ACHN (cell line): ENCODE results near the gene CNTFR.

Experiments used
- DNase-seq: peaks from one replicate; pipeline ENCODE4 v3.0.0-alpha.2; 2015
- in situ Hi-C: cut with HindIII; loops from 2 replicates; pipeline ENCODE4 v1.10.0; 2017; ENCODE audit warnings: low sequenced_read_pairs, low pct_ligation_motif_present, low pct_unique_long_range_greater_than_20kb

CNTFR gene

GRCh38 chr9:34562135-34562745, 27.3 kb downstream of the CNTFR start:
- no peak for DNase-seq
- in situ Hi-C loops: no loop called here

- in situ Hi-C loops: no loop called here
- no peak for DNase-seq
Measured at GRCh38 chr9:34560599-34561214, 28.8 kb downstream of the CNTFR start.

GRCh38 chr9:34559624-34560455, 29.7 kb downstream of the CNTFR start:
- no peak for DNase-seq
- in situ Hi-C loops: no loop called here

GRCh38 chr9:34558919-34559623, 30.5 kb downstream of the CNTFR start:
- DNase-seq: no peak
- in situ Hi-C loops: no loop called here

GRCh38 chr9:34558364-34558763, 31.2 kb downstream of the CNTFR start:
- in situ Hi-C loops: no loop called here
- no peak for DNase-seq

GRCh38 chr9:34557426-34558321, 31.9 kb downstream of the CNTFR start:
- in situ Hi-C loops: no loop called here
- DNase-seq: no peak

- no peak for DNase-seq
- in situ Hi-C loops: no loop called here
Measured at GRCh38 chr9:34556949-34557348, 32.6 kb downstream of the CNTFR start.

- in situ Hi-C loops: no loop called here
Measured at GRCh38 chr9:34555936-34556525, 33.5 kb downstream of the CNTFR start.

GRCh38 chr9:34555500-34555899, 34.0 kb downstream of the CNTFR start:
- in situ Hi-C loops: no loop called here
- DNase-seq: no peak

More at GRCh38 chr9:34555936-34556525, 33.5 kb downstream of the CNTFR start:
- no peak for DNase-seq

- in situ Hi-C loops: no loop called here
- DNase-seq: no peak
Measured at GRCh38 chr9:34555002-34555348, 34.5 kb downstream of the CNTFR start.

- DNase-seq: no peak
- in situ Hi-C loops: no loop called here
Measured at GRCh38 chr9:34554211-34555001, 35.1 kb downstream of the CNTFR start.

GRCh38 chr9:34553511-34554021, 36.0 kb downstream of the CNTFR start:
- in situ Hi-C loops: no loop called here
- DNase-seq: no peak

- in situ Hi-C loops: no loop called here
- no peak for DNase-seq
Measured at GRCh38 chr9:34552986-34553385, 36.5 kb downstream of the CNTFR start.

- in situ Hi-C loops: no loop called here
- DNase-seq: no peak
Measured at GRCh38 chr9:34552606-34552981, 36.9 kb downstream of the CNTFR start.

- in situ Hi-C loops: no loop called here
- DNase-seq: no peak
Measured at GRCh38 chr9:34551751-34552605, 37.5 kb downstream of the CNTFR start.

GRCh38 chr9:34550681-34551270, 38.7 kb downstream of the CNTFR start:
- in situ Hi-C loops: no loop called here
- DNase-seq: no peak
